ENCODE measurements around the gene RAI1.

DNA sequence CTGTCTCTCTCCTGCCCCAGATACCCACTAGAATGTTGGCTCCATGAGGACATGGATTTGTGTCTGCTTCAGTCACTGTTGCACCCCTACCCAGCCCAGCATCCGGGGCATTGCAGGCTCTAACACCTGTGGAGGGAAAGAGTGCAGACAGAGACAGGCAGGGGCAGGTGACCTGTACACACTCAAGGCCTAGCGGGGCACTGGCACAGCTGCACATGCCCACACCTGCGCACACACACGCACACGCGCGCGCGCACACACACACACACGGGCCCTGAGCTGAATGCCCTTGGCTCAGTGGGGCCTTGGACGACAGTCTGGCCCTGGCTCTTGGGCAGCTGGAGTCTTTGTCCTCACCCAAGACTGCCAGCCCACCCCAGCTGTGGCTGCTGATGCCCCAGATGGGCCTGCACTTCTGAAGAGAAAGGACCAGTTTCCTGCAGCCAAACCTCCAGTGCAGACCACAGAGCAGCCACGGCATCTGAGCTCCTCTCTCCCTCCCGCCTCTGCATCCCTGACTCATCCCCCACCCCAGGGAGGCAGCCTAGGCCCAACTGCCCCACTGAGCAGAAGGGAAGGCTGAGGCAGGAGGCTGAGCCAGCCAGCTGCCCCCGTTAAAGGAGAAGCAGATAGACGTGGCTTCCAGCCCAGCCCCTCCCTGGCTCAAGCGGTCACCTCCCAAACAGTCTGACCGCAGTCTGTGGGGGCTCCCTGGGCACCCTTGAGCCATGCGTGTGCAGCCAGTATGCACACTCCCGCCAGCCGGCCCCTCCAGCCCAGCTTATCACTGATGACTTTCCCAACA, 12.3 kb upstream of the RAI1 start:
- TF ChIP-seq, protein P1, sequence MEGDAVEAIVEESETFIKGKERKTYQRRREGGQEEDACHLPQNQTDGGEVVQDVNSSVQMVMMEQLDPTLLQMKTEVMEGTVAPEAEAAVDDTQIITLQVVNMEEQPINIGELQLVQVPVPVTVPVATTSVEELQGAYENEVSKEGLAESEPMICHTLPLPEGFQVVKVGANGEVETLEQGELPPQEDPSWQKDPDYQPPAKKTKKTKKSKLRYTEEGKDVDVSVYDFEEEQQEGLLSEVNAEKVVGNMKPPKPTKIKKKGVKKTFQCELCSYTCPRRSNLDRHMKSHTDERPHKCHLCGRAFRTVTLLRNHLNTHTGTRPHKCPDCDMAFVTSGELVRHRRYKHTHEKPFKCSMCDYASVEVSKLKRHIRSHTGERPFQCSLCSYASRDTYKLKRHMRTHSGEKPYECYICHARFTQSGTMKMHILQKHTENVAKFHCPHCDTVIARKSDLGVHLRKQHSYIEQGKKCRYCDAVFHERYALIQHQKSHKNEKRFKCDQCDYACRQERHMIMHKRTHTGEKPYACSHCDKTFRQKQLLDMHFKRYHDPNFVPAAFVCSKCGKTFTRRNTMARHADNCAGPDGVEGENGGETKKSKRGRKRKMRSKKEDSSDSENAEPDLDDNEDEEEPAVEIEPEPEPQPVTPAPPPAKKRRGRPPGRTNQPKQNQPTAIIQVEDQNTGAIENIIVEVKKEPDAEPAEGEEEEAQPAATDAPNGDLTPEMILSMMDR (IDR thresholded peaks at IDR 0.05; ENCODE audit: insufficient read depth, low read depth, low read length) = no peak
- no peak for TF ChIP-seq EZH2 (IDR thresholded peaks at IDR 0.05; ENCODE audit: insufficient read depth, low read length)
